Panc1 (cell line): Measurements from ENCODE around the gene GALNT10. TPM values are rescaled to one million over a fixed set of nuclear protein-coding genes. Genes with fewer than 3 reads are reported as not detected.

ENCODE experiments used
- ATAC-seq: fragments of 200-7000 bp; cut with Tn5 transposase; 2 replicates; pipeline ENCODE4 v1.9.1; 2020; ENCODE audit warnings: mild to moderate bottlenecking, moderate library complexity
- BruUV-seq: library from RNA; stranded (reverse); fragments of 400-500 nt; replicated peaks from 2 replicates; lab custom pipeline; 2021; lab: Mats Ljungman, UMichigan
- CTCF ChIA-PET: fragments of 300-600 bp; sonication (Branson Sonifier 250); formaldehyde crosslinking; loops from one replicate; lab custom pipeline; 2022; ENCODE audit warnings: antibody characterized with exemption; lab: Charles Lee
- POLR2A ChIA-PET: fragments of 300-600 bp; sonication (Branson Sonifier 250); formaldehyde crosslinking; loops from one replicate; lab custom pipeline; 2022; ENCODE audit warnings: antibody characterized with exemption; lab: Charles Lee
- DNase-seq: peaks from one replicate; pipeline ENCODE4 v3.0.0-alpha.2; 2010; ENCODE audit warnings: low read depth, low spot score
- H3K27ac ChIP-seq: 2 replicates; pipeline ENCODE4 v1.5.1; 2011; ENCODE audit warnings: mild to moderate bottlenecking, low read length, inconsistent platforms
- H3K27me3 ChIP-seq: fragments of 200-500 bp; sonication (Bioruptor generic); 2 replicates; pipeline ENCODE4 v1.6.0; 2014; ENCODE audit warnings: low read length, inconsistent platforms; ENCODE audit not compliant: control insufficient read depth, insufficient read depth
- H3K36me3 ChIP-seq: fragments of 200-500 bp; sonication (Bioruptor generic); 2 replicates; pipeline ENCODE4 v1.5.1; 2014; ENCODE audit warnings: inconsistent platforms, mild to moderate bottlenecking, low read length, moderate library complexity; ENCODE audit not compliant: control insufficient read depth, insufficient read depth
- H3K4me1 ChIP-seq: 2 replicates; pipeline ENCODE4 v1.5.1; 2011; ENCODE audit warnings: inconsistent platforms, mild to moderate bottlenecking, low read length, moderate library complexity; ENCODE audit not compliant: control insufficient read depth, insufficient read depth
- H3K4me3 ChIP-seq, 2 experiments: 2 replicates each; pipeline ENCODE4 v1.5.1; 2011 to 2012; ENCODE audit warnings: low read depth in 2 of 2, low read length in 2 of 2, mild to moderate bottlenecking in 2 of 2, inconsistent platforms in 1 of 2, moderate library complexity in 1 of 2
- H3K9me3 ChIP-seq: fragments of 200-500 bp; sonication (Bioruptor generic); 2 replicates; pipeline ENCODE4 v1.5.1; 2014; ENCODE audit warnings: low read depth, mild to moderate bottlenecking, inconsistent platforms, low read length, moderate library complexity; ENCODE audit not compliant: control insufficient read depth, insufficient read depth
- POLR2AphosphoS5 ChIP-seq: IDR thresholded peaks from 2 replicates; pipeline ENCODE4 v1.6.1; 2012; ENCODE audit warnings: mild to moderate bottlenecking, low read depth, low read length, moderate library complexity
- REST ChIP-seq, 2 experiments: IDR thresholded peaks; 2 replicates each; pipeline ENCODE4 v1.6.1; 2011 to 2012; ENCODE audit warnings: low read depth in 2 of 2, control low read depth in 1 of 2, low read length in 1 of 2, mild to moderate bottlenecking in 1 of 2, moderate library complexity in 1 of 2; ENCODE audit not compliant: insufficient read depth in 1 of 2
- SIN3A ChIP-seq: IDR thresholded peaks from 2 replicates; pipeline ENCODE4 v1.6.1; 2012; ENCODE audit warnings: low read depth, mild to moderate bottlenecking, low read length, moderate library complexity, borderline replicate concordance; ENCODE audit not compliant: insufficient read depth
- TCF7L2 ChIP-seq: IDR thresholded peaks from 2 replicates; pipeline ENCODE4 v1.6.1; 2011; ENCODE audit warnings: mild to moderate bottlenecking, low read depth, low read length, inconsistent platforms
- in situ Hi-C: cut with HindIII; loops from 2 replicates; pipeline ENCODE4 v1.10.0; 2016; ENCODE audit warnings: low sequenced_read_pairs, low pct_unique_long_range_greater_than_20kb
- intact Hi-C: fragments of 100-400 bp; cut with micrococcal nuclease; formaldehyde crosslinking; loops from one replicate; pipeline ENCODE4 v1.10.0; 2022; ENCODE audit not compliant: unreplicated experiment
- total RNA-seq: library from RNA; stranded (reverse); gene quantifications from one replicate; pipeline ENCODE4 v1.2.1, GENCODE V29; 2021; ENCODE audit not compliant: unreplicated experiment
- TF ChIP-seq, protein P1 (sequence below): fragments of 450-650 bp; IDR thresholded peaks from 2 replicates; pipeline ENCODE4 v1.5.1; 2017; ENCODE audit warnings: mild to moderate bottlenecking

GALNT10 gene
- total RNA-seq, 1 experiment from 2014 or later, result 50.5 TPM

DNA sequence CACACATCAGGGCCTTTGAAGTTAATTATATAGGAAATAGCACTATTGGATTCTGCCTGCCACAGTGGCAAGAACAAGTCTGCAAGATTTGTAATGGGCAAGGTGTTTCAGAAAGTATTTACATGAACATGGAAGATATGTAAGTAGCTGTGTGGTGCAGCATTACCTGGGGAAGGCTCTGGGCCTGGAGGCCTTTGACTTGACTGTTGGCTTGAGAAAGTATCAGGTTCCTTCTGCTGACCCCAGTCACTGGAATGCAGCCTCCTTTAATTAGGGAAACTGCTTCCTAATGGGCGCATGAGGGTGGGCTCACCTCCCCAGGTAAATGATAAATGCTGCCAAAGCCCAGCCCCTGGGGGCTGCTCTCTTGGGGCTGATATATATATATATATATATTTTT is 102.7 kb downstream of the GALNT10 start:
- POLR2A ChIA-PET, result no interaction called here
- in situ Hi-C loops, result no loop called here
- Histone ChIP-seq H3K36me3 (no peaks in the 10 kb centered on the region), H3K9me3 (no peaks in the 10 kb centered on the region), H3K4me1 (peaks cover 7% of the 10 kb centered on the region), H3K27ac (no peak overlapping the region), H3K4me3 (no peak overlapping the region), H3K27me3 (no peaks in the 10 kb centered on the region)
- intact Hi-C loops, result no loop called here
- TF ChIP-seq REST (IDR thresholded peaks at IDR 0.05; ENCODE audit: insufficient read depth in 1 of 2, low read depth in 2 of 2, low read length in 1 of 2), result no peak
- DNase-seq (no peak), ATAC-seq (no peak)
- CTCF ChIA-PET, result no interaction called here
- BruUV-seq, result no TSS peak

DNA sequence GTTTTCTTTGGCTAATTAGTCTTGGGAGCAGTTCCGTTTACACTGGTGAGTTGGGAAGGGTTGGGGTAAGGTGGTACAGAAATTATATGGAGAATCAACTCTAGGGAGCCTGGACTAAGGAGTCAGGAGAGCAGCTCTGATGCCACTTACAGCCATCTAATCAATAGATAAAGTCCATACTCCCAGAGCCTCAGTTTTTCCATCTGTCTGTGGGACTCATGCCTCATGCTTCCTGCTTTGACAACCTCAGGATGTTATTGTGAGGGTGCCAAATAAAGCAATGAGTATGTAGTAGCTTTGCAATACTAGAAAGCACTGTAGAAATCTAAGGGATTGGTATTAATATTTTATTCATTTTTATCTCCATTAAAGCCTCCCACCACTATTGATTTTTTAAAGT is 105.0 kb downstream of the GALNT10 start:
- ATAC-seq, result no peak
- DNase-seq, result no peak
- Histone ChIP-seq H3K9me3 (no peaks in the 10 kb centered on the region), H3K4me3 (no peak overlapping the region), H3K4me1 (peaks cover 7% of the 10 kb centered on the region), H3K36me3 (no peaks in the 10 kb centered on the region), H3K27me3 (no peaks in the 10 kb centered on the region), H3K27ac (no peak overlapping the region)
- intact Hi-C loops, result no loop called here
- in situ Hi-C loops, result no loop called here
- TF ChIP-seq TCF7L2, result no peak
- no peak for TF ChIP-seq SIN3A
- no peak for TF ChIP-seq REST (IDR thresholded peaks at IDR 0.05; ENCODE audit: insufficient read depth in 1 of 2, low read depth in 2 of 2, low read length in 1 of 2)
- TF ChIP-seq, protein P1, sequence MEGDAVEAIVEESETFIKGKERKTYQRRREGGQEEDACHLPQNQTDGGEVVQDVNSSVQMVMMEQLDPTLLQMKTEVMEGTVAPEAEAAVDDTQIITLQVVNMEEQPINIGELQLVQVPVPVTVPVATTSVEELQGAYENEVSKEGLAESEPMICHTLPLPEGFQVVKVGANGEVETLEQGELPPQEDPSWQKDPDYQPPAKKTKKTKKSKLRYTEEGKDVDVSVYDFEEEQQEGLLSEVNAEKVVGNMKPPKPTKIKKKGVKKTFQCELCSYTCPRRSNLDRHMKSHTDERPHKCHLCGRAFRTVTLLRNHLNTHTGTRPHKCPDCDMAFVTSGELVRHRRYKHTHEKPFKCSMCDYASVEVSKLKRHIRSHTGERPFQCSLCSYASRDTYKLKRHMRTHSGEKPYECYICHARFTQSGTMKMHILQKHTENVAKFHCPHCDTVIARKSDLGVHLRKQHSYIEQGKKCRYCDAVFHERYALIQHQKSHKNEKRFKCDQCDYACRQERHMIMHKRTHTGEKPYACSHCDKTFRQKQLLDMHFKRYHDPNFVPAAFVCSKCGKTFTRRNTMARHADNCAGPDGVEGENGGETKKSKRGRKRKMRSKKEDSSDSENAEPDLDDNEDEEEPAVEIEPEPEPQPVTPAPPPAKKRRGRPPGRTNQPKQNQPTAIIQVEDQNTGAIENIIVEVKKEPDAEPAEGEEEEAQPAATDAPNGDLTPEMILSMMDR, result no peak
- no peak for TF ChIP-seq POLR2AphosphoS5
- no TSS peak for BruUV-seq
- ChIA-PET CTCF (no interaction called here), POLR2A (interaction anchor here (0.6 kb wide), 1 partner anchor 10 kb away, joined by 6 read pairs; no protein-coding TSS in a partner anchor)
